ENCODE data around the gene NR3C1. TPM values are rescaled to one million over a fixed set of nuclear protein-coding genes. Genes with fewer than 3 reads are reported as not detected.
"Not testable (repeated sequence)": the region's sequence is repeated elsewhere in the genome, so short reads cannot be mapped to it uniquely, and the experiment has no call there.

NR3C1 gene
- total RNA-seq, 1 experiment from 2014 or later = 11.5 TPM

DNA sequence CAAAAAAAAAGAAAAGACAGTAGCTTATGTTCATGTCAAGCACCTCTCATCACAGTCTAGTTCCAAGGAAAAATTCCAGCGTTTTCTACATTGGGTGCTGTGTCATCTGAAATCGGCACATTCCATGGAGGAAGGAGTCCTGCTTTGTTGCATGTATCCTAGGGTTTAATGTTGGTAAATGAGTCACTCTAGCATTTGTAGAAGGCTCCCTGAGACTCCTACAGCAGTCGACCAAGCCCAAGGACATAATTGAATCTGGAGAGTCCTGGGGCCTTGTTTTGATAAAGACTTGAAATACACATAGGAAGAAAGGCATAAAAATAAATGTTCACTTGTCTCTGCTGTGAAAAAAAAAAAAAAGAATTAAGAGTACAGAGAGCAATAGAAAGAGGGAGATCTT lies 69.1 kb downstream of the NR3C1 start:
- in situ Hi-C loops (cut with HindIII; ENCODE audit: low pct_unique_long_range_greater_than_20kb, low sequenced_read_pairs); DNase-seq (ENCODE audit: low read depth, low spot score): not testable (repeated sequence)

DNA sequence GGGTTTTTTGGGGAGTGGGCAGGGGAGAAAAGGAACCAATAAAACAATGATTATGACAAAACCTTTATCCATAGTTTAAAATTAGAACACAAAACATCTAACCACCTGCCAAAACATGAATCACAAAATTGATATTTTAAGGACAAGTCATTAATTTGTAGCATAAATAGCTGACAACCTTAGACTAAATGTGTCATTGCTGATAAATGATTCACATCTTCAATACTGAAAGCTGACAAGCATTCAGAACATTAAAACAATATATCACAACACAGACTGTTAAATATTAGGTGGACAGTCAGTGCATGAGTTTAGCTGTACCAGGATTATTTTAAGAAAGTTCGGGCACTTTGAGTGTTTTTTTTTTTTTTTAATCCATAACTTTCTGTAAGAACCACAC lies 71.5 kb downstream of the NR3C1 start:
- in situ Hi-C loops (cut with HindIII; ENCODE audit: low pct_unique_long_range_greater_than_20kb, low sequenced_read_pairs) = no loop called here
- DNase-seq (ENCODE audit: low read depth, low spot score) = no peak

DNA sequence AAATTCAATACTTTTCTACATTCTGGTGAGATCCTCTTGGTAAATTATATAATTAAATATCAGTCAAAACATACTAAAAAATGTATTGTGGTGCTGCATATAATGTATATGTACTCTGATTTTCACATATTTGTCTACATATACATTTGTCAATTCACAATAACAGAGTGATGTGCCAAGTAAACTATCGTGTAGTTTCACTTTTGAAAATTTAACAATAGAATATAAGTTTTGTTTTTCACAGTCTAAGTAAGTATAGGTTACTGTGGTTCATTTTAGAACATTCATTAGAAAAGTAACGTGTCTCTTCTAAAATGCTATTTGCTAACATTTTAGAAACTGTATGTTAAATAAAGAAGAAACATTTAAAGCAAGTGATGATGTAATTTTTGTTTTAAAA lies 73.6 kb downstream of the NR3C1 start:
- in situ Hi-C loops (cut with HindIII; ENCODE audit: low pct_unique_long_range_greater_than_20kb, low sequenced_read_pairs) = no loop called here
- no peak for DNase-seq (ENCODE audit: low read depth, low spot score)

DNA sequence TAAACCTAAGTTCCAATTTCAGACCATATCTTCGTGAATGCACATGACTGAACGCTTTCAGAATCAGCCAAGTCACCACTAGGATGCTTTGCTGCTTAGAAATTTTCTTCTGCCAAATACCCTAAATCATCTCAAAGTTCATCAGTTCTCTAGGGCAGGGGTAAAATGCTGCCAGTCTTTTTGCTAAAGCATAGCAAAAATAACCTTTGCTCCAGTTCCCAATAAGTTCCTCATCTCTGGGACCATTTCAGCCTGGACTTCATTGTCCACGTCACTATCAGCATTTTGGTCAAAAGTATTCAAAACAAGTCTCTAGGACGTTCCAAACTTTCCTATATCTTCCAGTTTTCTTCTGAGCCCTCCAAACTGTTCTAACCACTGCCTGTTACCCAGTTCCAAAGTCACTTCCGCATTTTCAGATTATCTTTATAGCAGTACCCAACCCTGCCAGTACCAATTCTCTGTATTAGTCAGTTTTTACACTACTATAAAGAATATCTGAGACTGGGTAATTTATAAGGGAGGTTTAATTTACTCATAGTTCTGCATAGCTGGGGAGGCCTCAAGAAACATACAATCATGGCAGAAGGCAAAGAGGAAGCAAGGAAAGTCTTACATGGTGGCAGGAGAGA lies 74.8 kb downstream of the NR3C1 start:
- in situ Hi-C loops (cut with HindIII; ENCODE audit: low pct_unique_long_range_greater_than_20kb, low sequenced_read_pairs) = no loop called here
- no peak for DNase-seq (ENCODE audit: low read depth, low spot score)

DNA sequence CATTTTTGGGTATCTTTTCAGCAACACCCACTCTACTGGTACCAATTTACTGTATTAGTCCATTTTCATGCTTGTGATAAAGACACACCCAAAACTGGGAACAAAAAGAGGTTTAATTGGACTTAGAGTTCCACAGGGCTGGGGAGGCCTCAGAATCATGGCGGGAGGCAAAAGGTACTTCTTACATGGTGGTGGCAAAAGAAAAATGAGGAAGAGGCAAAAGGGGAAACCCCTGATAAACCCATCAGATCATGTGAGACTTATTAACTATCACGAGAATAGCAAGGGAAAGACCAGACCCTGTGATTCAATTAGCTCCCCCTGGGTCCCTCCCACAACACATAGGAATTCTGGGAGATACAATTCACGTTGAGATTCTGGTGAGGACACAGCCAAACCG lies 78.4 kb downstream of the NR3C1 start:
- in situ Hi-C loops (cut with HindIII; ENCODE audit: low pct_unique_long_range_greater_than_20kb, low sequenced_read_pairs); DNase-seq (ENCODE audit: low read depth, low spot score): not testable (repeated sequence)

DNA sequence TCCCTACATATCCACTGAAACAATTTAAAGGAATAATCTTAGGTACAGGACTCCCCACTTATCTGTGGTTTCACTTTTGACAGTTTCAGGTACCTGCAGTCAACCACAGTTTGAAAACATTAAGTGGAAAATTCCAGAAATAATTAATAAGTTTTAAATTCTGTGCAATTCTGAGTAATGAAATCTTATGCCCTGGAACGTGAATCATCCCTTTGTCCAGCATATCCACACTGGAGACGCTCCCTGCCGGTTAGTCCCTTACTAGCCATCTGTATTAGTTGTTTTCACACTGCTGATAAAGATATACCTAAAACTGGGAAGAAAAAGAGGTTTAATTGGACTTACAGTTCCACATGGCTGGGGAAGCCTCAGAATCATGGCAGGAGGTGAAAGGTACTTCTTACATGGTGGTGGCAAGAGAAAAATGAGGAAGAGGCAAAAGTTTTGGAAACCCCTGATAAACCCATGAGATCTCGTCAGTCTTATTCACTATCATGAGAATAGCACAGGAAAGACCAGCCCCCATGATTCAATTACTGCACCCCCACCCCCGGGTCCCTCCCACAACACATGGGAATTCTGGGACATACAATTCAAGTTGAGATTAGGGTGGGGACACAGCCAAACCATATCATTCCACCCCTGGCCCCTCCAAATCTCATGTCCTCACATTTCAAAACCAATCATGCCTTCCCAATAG lies 80.4 kb downstream of the NR3C1 start:
- in situ Hi-C loops (cut with HindIII; ENCODE audit: low pct_unique_long_range_greater_than_20kb, low sequenced_read_pairs); DNase-seq (ENCODE audit: low read depth, low spot score): not testable (repeated sequence)

DNA sequence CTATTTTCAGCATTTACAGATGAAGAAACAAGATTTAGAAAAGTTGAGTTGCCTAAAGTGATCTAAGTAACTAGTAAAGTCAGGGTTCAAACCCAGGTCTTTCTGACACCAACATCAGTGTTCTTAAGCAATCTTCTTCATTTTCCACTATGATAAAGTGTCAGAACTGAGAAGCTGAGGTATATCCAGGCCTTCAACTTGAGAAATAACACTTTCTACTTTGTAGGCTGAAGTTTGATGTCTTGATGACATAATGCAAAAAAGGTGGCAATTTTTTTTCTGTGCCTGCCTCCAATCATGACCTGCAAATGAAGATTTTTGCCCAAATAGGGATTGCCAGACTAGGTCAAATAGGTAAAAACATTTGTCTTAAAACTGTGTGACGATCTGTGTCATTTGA lies 81.3 kb downstream of the NR3C1 start:
- in situ Hi-C loops (cut with HindIII; ENCODE audit: low pct_unique_long_range_greater_than_20kb, low sequenced_read_pairs) = no loop called here
- DNase-seq (ENCODE audit: low read depth, low spot score) = no peak

DNA sequence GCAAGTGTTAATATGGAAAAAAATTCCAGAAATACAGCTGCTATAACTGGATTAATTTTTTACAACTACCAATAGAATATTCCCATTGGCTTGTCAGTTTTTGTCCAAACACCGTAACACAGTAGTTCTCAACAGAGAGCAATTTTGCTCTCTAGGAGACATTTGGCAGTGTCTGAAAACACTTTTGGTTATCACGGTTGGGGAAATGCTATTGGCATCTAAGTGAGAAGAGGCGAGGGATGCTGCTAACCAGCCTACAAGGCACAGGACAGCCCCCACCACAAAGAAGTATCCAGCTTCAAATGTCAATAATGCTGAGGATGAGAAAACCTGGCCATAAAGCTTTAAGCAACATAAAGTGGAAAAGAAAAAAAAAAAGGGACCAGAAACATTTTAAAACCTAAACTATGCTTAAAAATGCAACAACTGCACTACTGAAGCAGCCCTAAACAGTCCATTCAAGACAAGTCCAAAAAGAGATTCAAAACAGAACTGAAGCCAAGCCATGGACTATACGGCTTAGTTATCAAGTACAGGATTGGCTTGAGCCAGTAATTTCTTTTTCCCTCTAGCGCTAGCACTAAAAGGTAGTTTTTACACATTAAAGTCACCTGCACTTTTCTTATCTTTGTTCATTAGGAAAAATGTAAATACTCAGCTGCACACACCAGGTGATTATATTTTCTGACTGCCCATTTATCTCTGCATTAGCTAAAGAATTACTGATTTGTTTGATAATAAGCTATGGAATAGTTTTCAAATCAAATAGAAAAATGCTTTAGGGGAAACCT lies 83.9 kb downstream of the NR3C1 start:
- in situ Hi-C loops (cut with HindIII; ENCODE audit: low pct_unique_long_range_greater_than_20kb, low sequenced_read_pairs) = no loop called here
- no peak for DNase-seq (ENCODE audit: low read depth, low spot score)

DNA sequence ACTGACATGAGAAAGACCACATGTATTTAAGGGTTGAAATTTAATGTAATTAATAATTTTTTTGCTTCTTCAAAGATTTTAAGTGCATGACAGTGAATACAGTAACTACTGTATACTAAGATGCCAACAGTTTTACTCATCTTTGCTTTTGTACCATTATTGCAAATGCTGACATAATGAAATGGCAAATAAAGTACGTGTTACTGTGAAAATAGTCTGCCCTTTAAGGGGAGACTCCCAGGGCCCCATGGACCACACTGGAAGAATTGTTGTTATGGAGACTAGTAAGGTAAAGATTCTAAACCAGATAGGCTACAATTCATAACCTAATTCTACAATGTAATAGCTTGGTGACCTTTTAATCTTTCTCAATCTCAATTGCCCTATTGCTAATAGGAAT lies 84.7 kb downstream of the NR3C1 start:
- no peak for DNase-seq (ENCODE audit: low read depth, low spot score)
- in situ Hi-C loops (cut with HindIII; ENCODE audit: low pct_unique_long_range_greater_than_20kb, low sequenced_read_pairs) = no loop called here

DNA sequence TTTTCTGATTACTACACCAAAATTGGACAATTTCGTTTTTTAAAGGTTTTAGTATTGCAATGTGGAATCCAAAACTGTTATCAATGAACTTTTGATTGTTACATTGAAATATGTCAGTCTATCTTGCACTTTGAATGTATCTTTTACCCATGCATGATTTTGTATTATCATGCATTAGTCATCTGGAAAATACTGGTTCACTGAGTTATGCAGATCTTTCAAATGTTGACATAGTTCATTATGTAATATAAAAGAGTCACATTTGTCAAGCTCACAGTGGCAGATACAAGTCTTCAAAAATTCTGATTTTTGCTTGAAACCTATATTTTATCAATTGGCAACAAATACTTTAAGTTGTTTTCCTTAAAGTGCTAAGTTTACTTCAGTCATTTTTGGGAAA lies 85.2 kb downstream of the NR3C1 start:
- in situ Hi-C loops (cut with HindIII; ENCODE audit: low pct_unique_long_range_greater_than_20kb, low sequenced_read_pairs) = no loop called here
- DNase-seq (ENCODE audit: low read depth, low spot score) = no peak

DNA sequence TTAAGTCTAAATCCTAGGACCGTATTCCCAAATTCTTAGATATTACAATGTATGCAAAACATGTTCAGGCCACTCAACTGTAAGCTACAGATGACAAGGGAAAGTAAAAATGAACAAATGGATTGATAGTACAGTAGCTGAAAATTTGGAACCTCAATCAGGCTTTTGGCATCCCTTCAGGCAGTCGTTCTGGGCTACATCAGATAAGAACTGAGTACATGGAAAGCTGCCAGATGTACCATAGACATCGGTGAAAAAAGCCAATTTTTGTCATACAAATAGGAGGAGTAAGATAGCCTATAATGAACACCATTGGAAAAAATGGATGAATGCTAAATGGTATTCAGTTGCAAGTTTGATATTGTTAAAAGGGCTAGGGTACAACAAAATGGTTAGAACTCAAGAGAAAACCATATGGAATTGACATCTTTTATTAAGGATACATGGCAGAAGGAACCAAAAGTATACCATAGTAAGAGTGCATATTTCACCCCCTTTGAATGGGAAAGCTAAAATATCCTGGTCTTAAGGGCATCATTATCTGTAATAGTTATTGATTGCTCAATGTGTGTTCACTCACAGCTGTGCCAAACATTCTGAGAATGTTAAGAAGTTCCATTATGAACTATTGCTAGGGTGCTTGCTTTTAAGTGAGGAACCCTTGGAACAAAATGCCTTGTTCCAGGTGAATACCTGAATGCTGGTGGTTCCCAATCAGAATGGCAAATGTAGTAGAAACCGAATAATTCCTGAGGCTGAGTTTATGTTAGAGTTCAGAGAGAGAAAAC lies 86.4 kb downstream of the NR3C1 start:
- DNase-seq (ENCODE audit: low read depth, low spot score) = no peak
- in situ Hi-C loops (cut with HindIII; ENCODE audit: low pct_unique_long_range_greater_than_20kb, low sequenced_read_pairs) = no loop called here

DNA sequence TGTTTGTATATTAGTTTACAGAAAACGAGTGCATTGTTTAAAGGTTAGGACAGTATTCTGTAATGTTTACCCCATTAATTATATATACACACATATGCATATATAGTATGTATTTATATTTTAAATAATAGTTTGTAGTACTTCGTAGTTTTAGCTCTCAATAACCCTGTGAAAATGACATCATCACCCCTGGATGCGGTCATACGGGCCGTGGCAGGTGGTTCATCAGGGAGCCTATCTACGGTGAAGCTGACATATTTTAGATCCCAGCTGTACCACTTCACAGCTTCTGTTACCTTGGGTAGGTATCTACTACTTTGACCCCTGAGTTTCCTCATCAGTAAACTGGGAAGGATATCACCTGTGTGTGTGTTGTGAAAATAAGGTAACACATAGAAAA lies 87.1 kb downstream of the NR3C1 start:
- DNase-seq (ENCODE audit: low read depth, low spot score) = no peak
- in situ Hi-C loops (cut with HindIII; ENCODE audit: low pct_unique_long_range_greater_than_20kb, low sequenced_read_pairs) = no loop called here

DNA sequence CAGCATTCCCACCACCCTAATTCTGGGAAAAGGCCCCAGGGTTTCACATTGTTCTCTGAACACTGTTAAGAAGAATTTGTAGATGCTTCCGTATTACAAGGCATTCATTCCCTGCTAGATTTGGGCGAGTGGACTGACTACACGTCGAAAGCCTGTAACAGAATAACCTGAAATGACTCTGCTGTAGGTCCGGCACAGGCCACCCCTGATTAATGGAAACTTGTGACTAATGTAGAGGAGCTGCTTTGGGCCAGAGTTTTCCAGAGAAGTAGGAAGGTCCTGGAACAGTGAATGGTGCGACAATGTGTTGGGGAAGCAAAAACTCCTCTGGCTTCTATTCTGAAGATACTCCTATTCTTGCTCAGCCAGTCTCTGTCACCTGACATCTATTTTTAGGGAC lies 87.6 kb downstream of the NR3C1 start:
- no peak for DNase-seq (ENCODE audit: low read depth, low spot score)

DNA sequence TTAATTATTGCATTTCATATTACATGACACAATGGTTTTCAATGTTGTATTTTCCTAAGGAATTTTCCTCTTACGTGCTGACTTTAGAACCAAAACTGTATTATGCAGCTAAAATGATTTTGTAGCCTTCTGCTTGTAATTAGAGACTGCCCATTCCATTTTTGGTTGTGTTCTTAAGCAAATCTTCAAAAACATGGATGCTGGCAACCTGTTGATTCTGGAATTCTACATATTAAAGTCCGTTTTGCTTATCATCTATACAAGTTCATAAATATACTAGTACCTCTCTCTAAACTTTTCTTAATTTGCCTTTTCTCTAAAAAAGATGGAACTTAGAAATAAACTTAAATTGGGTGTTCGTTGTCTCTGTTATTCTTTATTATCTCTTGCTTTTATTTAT lies 88.3 kb downstream of the NR3C1 start:
- no peak for DNase-seq (ENCODE audit: low read depth, low spot score)
- in situ Hi-C loops (cut with HindIII; ENCODE audit: low pct_unique_long_range_greater_than_20kb, low sequenced_read_pairs) = no loop called here

More for the DNA sequence above, 87.6 kb downstream of the NR3C1 start:
- in situ Hi-C loops (cut with HindIII; ENCODE audit: low pct_unique_long_range_greater_than_20kb, low sequenced_read_pairs) = no loop called here

DNA sequence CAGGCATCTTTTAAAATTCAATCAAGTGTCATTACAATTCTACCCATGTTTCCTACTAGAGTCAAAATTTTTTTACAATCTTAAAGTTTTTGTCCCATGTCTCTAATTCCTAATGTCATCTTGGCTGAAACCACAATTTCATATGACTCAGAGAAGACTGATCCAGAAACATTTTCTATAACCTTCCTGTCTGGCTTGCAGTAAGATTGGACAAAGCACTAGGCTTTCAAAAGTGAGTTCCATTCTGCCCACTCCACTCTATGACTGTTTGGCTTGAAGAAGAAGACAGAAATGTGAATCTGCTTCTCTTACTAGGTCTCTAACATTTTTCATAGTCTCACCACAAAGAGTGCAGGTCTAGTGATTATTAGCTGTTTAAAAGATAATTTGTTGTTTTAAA lies 88.8 kb downstream of the NR3C1 start:
- DNase-seq (ENCODE audit: low read depth, low spot score) = peak; percentile 35
- in situ Hi-C loops (cut with HindIII; ENCODE audit: low pct_unique_long_range_greater_than_20kb, low sequenced_read_pairs) = no loop called here

DNA sequence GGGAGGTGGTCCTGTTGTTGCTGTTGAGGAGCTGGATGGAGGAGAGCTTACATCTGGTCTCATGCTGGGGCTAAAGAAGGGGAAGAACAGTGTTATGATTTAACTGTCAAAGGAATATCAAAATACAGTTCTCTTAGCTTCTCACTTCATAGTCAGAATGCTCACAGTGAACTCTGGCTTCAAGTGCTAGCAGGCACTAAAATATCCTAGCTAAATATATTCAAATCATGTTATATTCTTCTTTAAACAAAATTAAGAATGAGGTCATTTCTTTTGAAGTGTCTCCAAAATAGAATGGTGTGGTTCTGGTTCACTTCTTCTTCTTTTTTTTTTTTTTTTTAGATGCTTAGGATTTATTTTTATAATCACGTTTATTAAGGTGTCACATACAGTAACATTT lies 89.4 kb downstream of the NR3C1 start:
- in situ Hi-C loops (cut with HindIII; ENCODE audit: low pct_unique_long_range_greater_than_20kb, low sequenced_read_pairs) = no loop called here
- DNase-seq (ENCODE audit: low read depth, low spot score) = no peak

DNA sequence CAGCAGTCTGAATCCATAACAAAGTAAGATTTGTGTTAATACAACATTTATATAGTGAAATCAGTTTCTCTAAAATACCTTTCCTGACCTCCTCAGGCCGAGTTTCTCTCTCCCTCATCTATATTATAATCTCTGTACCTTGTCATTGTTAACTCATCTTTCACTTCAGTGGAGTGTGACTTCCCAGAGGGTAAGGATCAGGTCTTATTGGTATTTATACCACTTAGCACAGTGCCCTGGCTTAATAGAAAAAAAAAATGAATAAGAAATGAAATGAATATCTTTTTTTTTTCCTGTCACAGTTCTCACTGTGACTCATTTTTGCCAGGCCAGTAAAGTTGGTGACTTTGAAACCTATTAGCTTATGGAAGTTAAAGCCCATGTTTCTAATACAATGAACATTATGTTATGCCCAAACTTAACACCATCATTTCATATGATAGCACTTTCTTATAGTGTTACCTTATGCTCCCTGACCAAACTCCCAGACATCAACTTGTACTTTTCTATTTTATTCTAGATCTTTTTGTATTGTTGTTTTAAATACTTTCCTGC lies 90.1 kb downstream of the NR3C1 start:
- in situ Hi-C loops (cut with HindIII; ENCODE audit: low pct_unique_long_range_greater_than_20kb, low sequenced_read_pairs) = no loop called here
- DNase-seq (ENCODE audit: low read depth, low spot score) = no peak

DNA sequence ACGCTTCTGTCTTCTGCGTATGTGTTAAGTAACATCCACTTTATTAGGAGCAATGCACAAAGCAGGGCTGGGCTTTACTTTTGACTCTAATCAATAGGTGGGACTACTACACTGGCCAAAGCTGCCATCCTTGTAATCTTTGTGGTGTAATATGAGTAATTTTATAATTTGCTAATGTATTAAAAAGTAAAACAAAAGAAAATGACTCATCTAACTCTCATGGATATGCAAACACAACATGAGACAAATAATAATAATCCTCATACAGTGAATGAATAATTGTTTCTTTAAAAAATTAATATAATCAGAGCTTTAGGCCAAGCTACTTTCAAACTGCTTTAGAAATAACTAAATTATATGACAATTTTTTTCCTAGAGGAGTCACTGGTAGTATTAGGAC lies 90.7 kb downstream of the NR3C1 start:
- in situ Hi-C loops (cut with HindIII; ENCODE audit: low pct_unique_long_range_greater_than_20kb, low sequenced_read_pairs) = no loop called here
- DNase-seq (ENCODE audit: low read depth, low spot score) = no peak
